GM23248 (cell line): ENCODE data around the gene CFAP65. TPM values are rescaled to one million over a fixed set of nuclear protein-coding genes. Genes with fewer than 3 reads are reported as not detected.
A peak's percentile ranks its signal among the peaks of the same experiment; 100 is the strongest.

Source experiments
- DNase-seq: peaks from one replicate; pipeline ENCODE4 v3.0.0-alpha.2; 2015
- H2AFZ ChIP-seq: fragments of 200-600 bp; sonication (generic); 2 replicates; pipeline ENCODE4 v1.6.1; 2016; ENCODE audit warnings: antibody characterized with exemption
- H3F3A ChIP-seq: fragments of 200-600 bp; sonication (generic); 2 replicates; pipeline ENCODE4 v1.6.1; 2016; ENCODE audit warnings: mild to moderate bottlenecking, antibody characterized with exemption, mixed run types; ENCODE audit not compliant: insufficient read depth
- H3K27ac ChIP-seq: fragments of 200-600 bp; sonication (generic); 2 replicates; pipeline ENCODE4 v1.5.1; 2016; ENCODE audit warnings: mild to moderate bottlenecking
- H3K27me3 ChIP-seq: fragments of 200-600 bp; sonication (generic); replicated peaks from 2 replicates; pipeline ENCODE4 v1.6.1; 2016; ENCODE audit warnings: mild to moderate bottlenecking; ENCODE audit not compliant: insufficient read depth
- H3K36me3 ChIP-seq: fragments of 200-600 bp; sonication (generic); 2 replicates; pipeline ENCODE4 v1.6.1; 2016; ENCODE audit warnings: low read depth, mild to moderate bottlenecking
- H3K4me1 ChIP-seq: fragments of 200-600 bp; sonication (generic); 2 replicates; pipeline ENCODE4 v1.6.1; 2016; ENCODE audit warnings: mild to moderate bottlenecking; ENCODE audit not compliant: insufficient read depth
- H3K4me2 ChIP-seq: fragments of 200-600 bp; sonication (generic); one replicate; pipeline ENCODE4 v1.6.1; 2016; ENCODE audit warnings: mild to moderate bottlenecking; ENCODE audit not compliant: unreplicated experiment
- H3K4me3 ChIP-seq: fragments of 200-600 bp; sonication (generic); 2 replicates; pipeline ENCODE4 v1.5.1; 2016; ENCODE audit warnings: mild to moderate bottlenecking
- H3K79me2 ChIP-seq: fragments of 200-600 bp; sonication (generic); 2 replicates; pipeline ENCODE4 v1.6.1; 2016; ENCODE audit warnings: mild to moderate bottlenecking; ENCODE audit not compliant: insufficient read depth
- H3K9ac ChIP-seq: fragments of 200-600 bp; sonication (generic); 2 replicates; pipeline ENCODE4 v1.6.1; 2016; ENCODE audit warnings: mild to moderate bottlenecking
- H3K9me2 ChIP-seq: fragments of 200-600 bp; sonication (generic); 2 replicates; pipeline ENCODE4 v1.6.1; 2016; ENCODE audit warnings: mixed run types, mild to moderate bottlenecking, moderate library complexity; ENCODE audit not compliant: insufficient read depth
- H3K9me3 ChIP-seq: fragments of 200-600 bp; sonication (generic); one replicate; pipeline ENCODE4 v1.6.1; 2017; ENCODE audit warnings: low read depth
- H4K20me1 ChIP-seq: fragments of 200-600 bp; sonication (generic); 2 replicates; pipeline ENCODE4 v1.6.0; 2016; ENCODE audit not compliant: insufficient read depth
- EZH2 ChIP-seq: fragments of 200-600 bp; sonication (generic); IDR thresholded peaks from 2 replicates; pipeline ENCODE4 v1.6.1; 2018; ENCODE audit warnings: antibody characterized with exemption, mild to moderate bottlenecking; ENCODE audit not compliant: insufficient read depth, poor library complexity, severe bottlenecking
- EZH2phosphoT487 ChIP-seq: fragments of 200-600 bp; sonication (generic); IDR thresholded peaks from 2 replicates; pipeline ENCODE4 v1.6.1; 2018; ENCODE audit warnings: antibody characterized with exemption, moderate library complexity, mild to moderate bottlenecking, low read depth; ENCODE audit not compliant: insufficient read depth
- WGBS, 2 experiments: methylation state at CpG; one replicate each; pipeline ENCODE4 v1.1.6; 2015 to 2017; ENCODE audit warnings: low lambda C conversion rate in 2 of 2, low coverage in 1 of 2; ENCODE audit errors: missing lambda C conversion rate in 2 of 2; 5-methylcytosine and 5-hydroxymethylcytosine counted together
- in situ Hi-C: fragments of 300-500 bp; cut with MboI; formaldehyde crosslinking; loops from 2 replicates; pipeline ENCODE4 v1.15.0; 2020
- polyA plus RNA-seq: library from polyadenylated mRNA; unstranded; fragments of >200 nt; fragmentation: Nextera tagmentation; extraction: Ambion mirVana; gene quantifications from 2 replicates; pipeline ENCODE4 v1.2.1, GENCODE V29; 2016
- total RNA-seq: library from RNA; depleted of rRNA; stranded (reverse); fragments of >200 nt; shearing (Covaris generic); gene quantifications from 2 replicates; pipeline ENCODE4 v1.2.3, GENCODE V29; 2014

The CFAP65 gene
- total and polyA plus RNA-seq, 2 experiments from 2014 or later: 0.08 TPM; not detected in 1

DNA sequence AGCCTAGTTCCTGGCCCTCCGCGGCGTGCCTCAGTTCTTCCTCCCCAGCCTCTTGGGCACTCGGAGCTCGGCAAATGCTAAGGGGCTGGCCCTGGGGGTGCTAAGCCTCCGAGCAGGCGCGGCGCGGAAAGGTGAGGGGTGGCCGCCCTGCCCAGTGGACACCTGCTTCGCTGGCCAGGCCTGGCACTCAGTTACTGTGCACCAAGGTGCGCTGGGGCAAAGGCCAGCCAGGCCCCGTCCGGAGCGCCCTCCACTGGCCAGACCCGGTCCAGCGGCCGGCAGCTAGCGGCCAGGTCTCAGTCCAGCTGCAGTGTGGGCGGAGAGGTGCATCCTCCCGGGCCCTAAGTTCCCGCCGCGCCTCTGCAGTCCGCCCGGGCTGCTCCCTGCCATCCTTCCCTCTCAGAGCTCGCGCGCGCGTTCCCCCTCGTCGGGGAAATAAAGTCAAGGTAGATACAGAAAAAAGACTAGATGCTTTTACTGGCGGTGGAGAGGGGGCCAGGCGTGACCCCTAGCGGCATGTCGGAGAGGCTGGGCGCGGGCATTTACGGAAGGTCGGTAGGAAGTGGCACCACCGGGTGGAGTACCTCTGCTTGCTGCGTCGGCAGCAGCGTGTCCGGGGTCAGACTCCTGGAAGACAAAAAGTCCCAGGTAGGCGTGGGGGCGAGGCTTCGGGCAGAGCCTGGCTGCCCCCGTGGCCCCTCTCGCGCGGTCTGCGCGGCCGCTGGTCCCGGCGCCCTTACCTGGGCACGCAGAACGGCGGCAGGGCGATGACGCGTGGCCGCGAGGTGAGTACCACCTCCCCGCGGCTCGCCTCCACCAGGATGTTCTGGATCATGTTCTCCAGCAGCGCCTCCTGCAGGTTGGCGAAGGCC, 38.7 kb downstream of the CFAP65 start:
- in situ Hi-C loops: no loop called here
- H3K4me2 ChIP-seq: no peak overlapping the region
- no peaks in the 10 kb centered on the region for H3K9me3 ChIP-seq
- peak; percentile 64 for DNase-seq
- H3K36me3 ChIP-seq: no peaks in the 10 kb centered on the region
- H3K9me2 ChIP-seq: no peaks in the 10 kb centered on the region
- TF ChIP-seq EZH2 (peak; percentile 86), EZH2phosphoT487 (peak; percentile 72; the same call in 1 of the 2 replicates)
- H3K9ac ChIP-seq: no peak overlapping the region
- no peaks in the 10 kb centered on the region for H3K79me2 ChIP-seq
- H3K4me1 ChIP-seq: no peaks in the 10 kb centered on the region
- H3K27ac ChIP-seq: no peak overlapping the region
- no peaks in the 10 kb centered on the region for H4K20me1 ChIP-seq
- H3K27me3 ChIP-seq: peaks cover 59% of the 10 kb centered on the region
- no peaks in the 10 kb centered on the region for H3F3A ChIP-seq
- 3 to 5% methylated on average over 50 to 61 of the region's 72 CpGs for WGBS, 2 experiments
- no peak overlapping the region for H2AFZ ChIP-seq
- H3K4me3 ChIP-seq: no peak overlapping the region

- in situ Hi-C loops: no loop called here
- Histone ChIP-seq H3K4me2 (no peak overlapping the region), H3K27ac (no peak overlapping the region)
Measured at GRCh38 chr2:219001577-219002394, 39.5 kb downstream of the CFAP65 start.

DNA sequence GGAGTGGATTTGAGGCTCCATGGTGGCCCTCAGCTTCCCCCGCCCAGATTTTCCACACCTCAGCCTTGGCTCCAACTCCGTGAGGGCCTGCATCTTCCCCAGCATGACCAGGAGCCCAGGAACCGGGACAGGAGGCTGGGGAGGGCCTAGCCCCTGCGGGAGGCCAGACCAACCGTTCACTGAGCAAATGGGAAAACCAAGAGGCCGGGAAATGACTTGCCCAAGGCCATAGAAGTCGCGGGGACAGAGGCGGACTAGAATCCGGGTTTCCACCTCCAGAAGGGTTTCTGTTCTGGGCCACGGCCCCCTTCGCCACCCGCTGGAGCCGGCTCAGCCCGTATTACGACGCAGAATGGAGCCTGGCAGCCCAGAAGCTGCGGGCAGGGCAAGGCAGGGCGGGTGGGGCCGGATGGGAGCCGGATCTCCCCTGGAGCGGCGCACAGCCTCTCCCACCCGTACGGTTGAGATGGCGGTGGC, 40.2 kb downstream of the CFAP65 start:
- Histone ChIP-seq H3K4me3 (no peak overlapping the region), H3K79me2 (no peaks in the 10 kb centered on the region), H3K9me3 (no peaks in the 10 kb centered on the region), H3F3A (no peaks in the 10 kb centered on the region), H3K9me2 (no peaks in the 10 kb centered on the region), H3K4me1 (no peaks in the 10 kb centered on the region), H3K36me3 (no peaks in the 10 kb centered on the region), H3K27me3 (peaks cover 59% of the 10 kb centered on the region), H3K27ac (no peak overlapping the region), H2AFZ (no peak overlapping the region), H4K20me1 (no peaks in the 10 kb centered on the region), H3K4me2 (no peak overlapping the region), H3K9ac (no peak overlapping the region)
- 7 to 16% methylated on average over 18 to 23 of the region's 26 CpGs for whole genome bisulfite sequencing, 2 experiments
- TF ChIP-seq EZH2 (peak; percentile 81), EZH2phosphoT487 (no peak)
- DNase-seq: no peak
- in situ Hi-C loops: no loop called here

More at GRCh38 chr2:219001577-219002394, 39.5 kb downstream of the CFAP65 start:
- no peak overlapping the region for H3K9ac ChIP-seq
- no peak overlapping the region for H3K4me3 ChIP-seq
- no peaks in the 10 kb centered on the region for H3K4me1 ChIP-seq
- DNase-seq: no peak
- no peaks in the 10 kb centered on the region for H3F3A ChIP-seq
- no peaks in the 10 kb centered on the region for H4K20me1 ChIP-seq
- peaks cover 59% of the 10 kb centered on the region for H3K27me3 ChIP-seq
- no peaks in the 10 kb centered on the region for H3K79me2 ChIP-seq
- H3K9me2 ChIP-seq: no peaks in the 10 kb centered on the region
- H2AFZ ChIP-seq: no peak overlapping the region
- no peaks in the 10 kb centered on the region for H3K36me3 ChIP-seq
- TF ChIP-seq EZH2phosphoT487 (no peak), EZH2 (no peak)
- WGBS, 2 experiments: 1 to 4% methylated on average over 17 to 69 of the region's 70 CpGs
- no peaks in the 10 kb centered on the region for H3K9me3 ChIP-seq

GRCh38 chr2:219000569-219000960, 40.8 kb downstream of the CFAP65 start:
- Histone ChIP-seq H2AFZ (no peak overlapping the region), H3F3A (no peaks in the 10 kb centered on the region), H3K9me2 (no peaks in the 10 kb centered on the region), H3K27me3 (peaks cover 62% of the 10 kb centered on the region), H3K9me3 (no peaks in the 10 kb centered on the region), H3K4me3 (no peak overlapping the region), H3K27ac (no peak overlapping the region), H3K4me1 (no peaks in the 10 kb centered on the region), H3K9ac (no peak overlapping the region), H3K4me2 (no peak overlapping the region), H3K36me3 (no peaks in the 10 kb centered on the region), H4K20me1 (no peaks in the 10 kb centered on the region), H3K79me2 (no peaks in the 10 kb centered on the region)
- no peak for DNase-seq
- no peak for TF ChIP-seq EZH2
- no peak for TF ChIP-seq EZH2phosphoT487
- in situ Hi-C loops: no loop called here
- 10 to 14% methylated on average over 8 of the region's 8 CpGs for WGBS, 2 experiments
